Neural progenitor cell (in vitro differentiated cells): Measurements from ENCODE around the gene MICB.

Experiments
- CTCF ChIP-seq: fragments of 200-600 bp; sonication (generic); IDR thresholded peaks from 2 replicates; pipeline ENCODE4 v1.5.1; 2017; ENCODE audit warnings: antibody characterized with exemption, mild to moderate bottlenecking
- EZH2 ChIP-seq: fragments of 200-600 bp; sonication (generic); IDR thresholded peaks from 2 replicates; pipeline ENCODE4 v1.6.1; 2017; ENCODE audit warnings: antibody characterized with exemption, mild to moderate bottlenecking, moderate library complexity
- EZH2phosphoT487 ChIP-seq: fragments of 200-600 bp; sonication (generic); IDR thresholded peaks from 2 replicates; pipeline ENCODE4 v1.6.1; 2017; ENCODE audit warnings: antibody characterized with exemption

DNA sequence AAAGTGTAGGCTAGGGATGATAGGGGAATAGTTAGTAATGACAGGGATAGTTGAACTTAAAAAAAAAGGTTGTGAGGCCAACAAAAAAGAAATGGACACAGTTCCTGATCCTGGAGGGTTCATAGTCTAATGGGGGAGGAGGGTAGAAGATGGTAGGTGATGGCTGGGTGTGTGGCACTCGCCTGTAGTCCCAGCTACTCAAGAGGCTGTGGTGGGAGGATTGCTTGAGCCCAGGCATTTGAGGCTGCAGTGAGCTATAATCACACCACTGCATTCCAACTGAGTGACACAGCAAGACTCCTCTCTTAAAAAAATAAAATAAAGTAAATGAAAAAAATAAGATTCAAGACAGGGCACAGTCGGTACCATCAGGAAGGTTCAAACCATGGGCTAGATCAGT is 2.4 kb upstream of the MICB start:
- TF ChIP-seq CTCF (no peak), EZH2 (no peak), EZH2phosphoT487 (no peak)
